ENCODE results near the gene CGNL1.

DNA sequence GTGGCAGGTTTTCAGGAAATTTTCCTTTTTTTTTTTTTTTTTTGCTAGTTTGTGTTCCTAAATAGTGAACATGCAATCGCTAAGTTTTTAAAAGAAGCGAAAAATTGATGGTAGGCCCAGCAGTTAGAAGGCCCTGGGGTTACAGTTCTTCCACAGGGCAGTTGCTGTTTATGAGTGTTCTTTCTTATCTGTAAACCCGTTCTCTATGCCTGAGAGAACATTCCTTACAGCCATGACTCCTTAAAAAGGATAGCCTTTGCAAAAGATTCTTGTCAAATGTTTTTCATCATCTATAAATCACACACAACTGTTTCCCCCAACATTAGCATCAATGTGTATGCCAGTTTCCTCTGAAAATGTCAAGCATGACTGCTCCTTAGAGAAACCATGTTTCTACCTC is 191.6 kb downstream of the CGNL1 start:
- no peak for TF ChIP-seq CTCF (IDR thresholded peaks at IDR 0.05; ENCODE audit: insufficient read depth, low read length, poor library complexity, severe bottlenecking)
- no peak for TF ChIP-seq EZH2phosphoT487 (conservative IDR thresholded peaks at IDR 0.05; ENCODE audit: low read length)

Measured in SU-DHL-6 (cell line).